ENCODE measurements around the gene NOC4L. TPM values are rescaled to one million over a fixed set of nuclear protein-coding genes. Genes with fewer than 3 reads are reported as not detected.

The NOC4L gene
- total RNA-seq, 6 experiments from 2014 or later: 7.4 to 9.7 (median 8.3) TPM

DNA sequence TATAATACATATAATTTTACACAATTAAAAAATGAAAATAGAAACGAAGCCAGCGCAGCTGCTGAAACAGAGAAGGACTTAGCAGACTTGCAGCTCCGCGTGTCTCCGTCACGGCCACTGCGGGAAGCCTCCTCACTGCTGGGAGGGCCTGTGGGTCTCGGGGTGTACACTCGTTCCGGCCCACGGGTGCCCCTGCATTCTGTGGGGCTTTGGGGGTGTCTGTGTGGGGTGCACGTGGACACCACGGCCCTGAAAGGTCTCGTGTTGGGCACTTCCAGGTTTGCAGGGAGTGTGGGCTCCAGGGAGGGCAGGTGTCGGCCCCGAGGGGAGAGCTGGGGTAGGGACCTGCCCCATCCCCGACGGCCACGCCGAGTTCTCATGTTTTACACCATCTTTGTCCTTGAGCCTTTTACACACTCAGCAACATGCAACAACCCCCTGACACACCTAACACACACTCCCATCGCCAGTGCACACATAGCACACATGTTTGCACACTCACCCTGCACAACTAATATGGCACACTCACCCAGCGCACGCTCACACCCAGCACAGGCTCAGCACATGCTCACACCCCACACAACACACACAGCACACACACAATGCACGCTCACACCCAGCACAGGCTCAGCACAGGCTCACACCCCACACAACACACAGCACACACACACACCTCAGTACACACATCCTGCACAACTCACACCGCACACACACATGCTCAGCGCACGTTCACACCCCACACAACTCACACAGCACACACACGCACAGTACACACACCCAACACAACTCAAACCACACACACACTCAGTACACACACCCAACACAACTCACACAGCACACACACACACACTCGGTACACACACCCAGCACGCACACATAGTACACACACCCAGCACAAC is 36.6 kb downstream of the NOC4L start:
- Histone ChIP-seq H3K27ac (no peak overlapping the region), H3K4me1 (no peaks in the 10 kb centered on the region), H3K27me3 (no peaks in the 10 kb centered on the region), H3K9me3 (no peaks in the 10 kb centered on the region), H3K4me3 (no peak overlapping the region), H3K36me3 (no peaks in the 10 kb centered on the region)
- no peak for ATAC-seq
- DNase-seq: peak in 1 of 3 donors; percentile 11
- 76% methylated on average over 9 of the region's 30 CpGs for WGBS (ENCODE audit: insufficient coverage, low coverage, low lambda C conversion rate, missing lambda C conversion rate)
- no peak for TF ChIP-seq CTCF (IDR thresholded peaks at IDR 0.05)
- TF ChIP-seq POLR2A (IDR thresholded peaks at IDR 0.05): no peak
- intact Hi-C loops (cut with DNase I): no loop called here

GRCh38 chr12:132181570-132182200 is 37.4 kb downstream of the NOC4L start:
- H3K4me1 ChIP-seq: no peaks in the 10 kb centered on the region
- no peaks in the 10 kb centered on the region for H3K9me3 ChIP-seq
- TF ChIP-seq POLR2A (IDR thresholded peaks at IDR 0.05) (no peak), CTCF (IDR thresholded peaks at IDR 0.05) (no peak)
- no peak overlapping the region for H3K4me3 ChIP-seq
- intact Hi-C loops (cut with DNase I): no loop called here
- no peaks in the 10 kb centered on the region for H3K36me3 ChIP-seq
- 77% methylated on average over 10 of the region's 33 CpGs for WGBS (ENCODE audit: insufficient coverage, low coverage, low lambda C conversion rate, missing lambda C conversion rate)
- no peak for ATAC-seq
- H3K27ac ChIP-seq: no peak overlapping the region
- H3K27me3 ChIP-seq: no peaks in the 10 kb centered on the region
- no peak for DNase-seq

GRCh38 chr12:132182206-132182710 is 38.0 kb downstream of the NOC4L start:
- no peak for DNase-seq
- WGBS (ENCODE audit: insufficient coverage, low coverage, low lambda C conversion rate, missing lambda C conversion rate): 85% methylated on average over 9 of the region's 21 CpGs

GRCh38 chr12:132182711-132183365 is 38.6 kb downstream of the NOC4L start:
- Histone ChIP-seq H3K27me3 (no peaks in the 10 kb centered on the region), H3K9me3 (no peaks in the 10 kb centered on the region), H3K4me3 (no peak overlapping the region), H3K27ac (no peak overlapping the region), H3K4me1 (no peaks in the 10 kb centered on the region), H3K36me3 (no peaks in the 10 kb centered on the region)
- intact Hi-C loops (cut with DNase I): no loop called here
- 58% methylated on average over 4 of the region's 10 CpGs for WGBS (ENCODE audit: insufficient coverage, low coverage, low lambda C conversion rate, missing lambda C conversion rate)
- ATAC-seq (no peak), DNase-seq (no peak)
- TF ChIP-seq POLR2A (IDR thresholded peaks at IDR 0.05) (no peak), CTCF (IDR thresholded peaks at IDR 0.05) (no peak)

More at GRCh38 chr12:132182206-132182710, 38.0 kb downstream of the NOC4L start:
- no peak for TF ChIP-seq POLR2A (IDR thresholded peaks at IDR 0.05)
- no peak for ATAC-seq
- Histone ChIP-seq H3K4me1 (no peaks in the 10 kb centered on the region), H3K4me3 (no peak overlapping the region), H3K9me3 (no peaks in the 10 kb centered on the region), H3K27ac (no peak overlapping the region), H3K36me3 (no peaks in the 10 kb centered on the region), H3K27me3 (no peaks in the 10 kb centered on the region)
- intact Hi-C loops (cut with DNase I): no loop called here

All from right lobe of liver (tissue), 6 donors.